DMS153 (cell line): Measurements from ENCODE around the gene CEACAM19.
A peak's percentile ranks its signal among the peaks of the same experiment; 100 is the strongest.

Experiments used
- DNase-seq: peaks from one replicate; lab custom pipeline; 2025; lab: John Stamatoyannopoulos, UW

Gene CEACAM19

GRCh38 chr19:44723299-44723951 lies 52.1 kb downstream of the CEACAM19 start:
- no peak for DNase-seq

GRCh38 chr19:44723952-44724319 lies 52.7 kb downstream of the CEACAM19 start:
- DNase-seq, result peak; percentile 53

GRCh38 chr19:44725251-44725650 lies 54.0 kb downstream of the CEACAM19 start:
- no peak for DNase-seq

GRCh38 chr19:44725684-44726083 lies 54.4 kb downstream of the CEACAM19 start:
- no peak for DNase-seq

GRCh38 chr19:44726465-44726864 lies 55.2 kb downstream of the CEACAM19 start:
- no peak for DNase-seq

- no peak for DNase-seq
Measured at GRCh38 chr19:44728178-44728577, 56.9 kb downstream of the CEACAM19 start.

GRCh38 chr19:44729516-44730033 lies 58.3 kb downstream of the CEACAM19 start:
- no peak for DNase-seq

GRCh38 chr19:44731081-44731480 lies 59.8 kb downstream of the CEACAM19 start:
- no peak for DNase-seq

GRCh38 chr19:44731622-44732021 lies 60.3 kb downstream of the CEACAM19 start:
- DNase-seq, result no peak

GRCh38 chr19:44732235-44733014 lies 61.1 kb downstream of the CEACAM19 start:
- DNase-seq, result no peak
